ENCODE results near the gene FNDC5.

FNDC5 gene

GRCh38 chr1:32893198-32894018 lies 22.7 kb upstream of the FNDC5 start:
- DNase-seq (ENCODE audit: low read depth), result no peak
- in situ Hi-C loops (cut with HindIII; ENCODE audit: low sequenced_read_pairs), result no loop called here
- peak overlapping the region; percentile 44 for H3K4me3 ChIP-seq (ENCODE audit: low read depth, low read length)
- TF ChIP-seq, protein P1, sequence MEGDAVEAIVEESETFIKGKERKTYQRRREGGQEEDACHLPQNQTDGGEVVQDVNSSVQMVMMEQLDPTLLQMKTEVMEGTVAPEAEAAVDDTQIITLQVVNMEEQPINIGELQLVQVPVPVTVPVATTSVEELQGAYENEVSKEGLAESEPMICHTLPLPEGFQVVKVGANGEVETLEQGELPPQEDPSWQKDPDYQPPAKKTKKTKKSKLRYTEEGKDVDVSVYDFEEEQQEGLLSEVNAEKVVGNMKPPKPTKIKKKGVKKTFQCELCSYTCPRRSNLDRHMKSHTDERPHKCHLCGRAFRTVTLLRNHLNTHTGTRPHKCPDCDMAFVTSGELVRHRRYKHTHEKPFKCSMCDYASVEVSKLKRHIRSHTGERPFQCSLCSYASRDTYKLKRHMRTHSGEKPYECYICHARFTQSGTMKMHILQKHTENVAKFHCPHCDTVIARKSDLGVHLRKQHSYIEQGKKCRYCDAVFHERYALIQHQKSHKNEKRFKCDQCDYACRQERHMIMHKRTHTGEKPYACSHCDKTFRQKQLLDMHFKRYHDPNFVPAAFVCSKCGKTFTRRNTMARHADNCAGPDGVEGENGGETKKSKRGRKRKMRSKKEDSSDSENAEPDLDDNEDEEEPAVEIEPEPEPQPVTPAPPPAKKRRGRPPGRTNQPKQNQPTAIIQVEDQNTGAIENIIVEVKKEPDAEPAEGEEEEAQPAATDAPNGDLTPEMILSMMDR (IDR thresholded peaks at IDR 0.05; ENCODE audit: low read depth, low read length, missing control alignments), result peak; percentile 3

DNA sequence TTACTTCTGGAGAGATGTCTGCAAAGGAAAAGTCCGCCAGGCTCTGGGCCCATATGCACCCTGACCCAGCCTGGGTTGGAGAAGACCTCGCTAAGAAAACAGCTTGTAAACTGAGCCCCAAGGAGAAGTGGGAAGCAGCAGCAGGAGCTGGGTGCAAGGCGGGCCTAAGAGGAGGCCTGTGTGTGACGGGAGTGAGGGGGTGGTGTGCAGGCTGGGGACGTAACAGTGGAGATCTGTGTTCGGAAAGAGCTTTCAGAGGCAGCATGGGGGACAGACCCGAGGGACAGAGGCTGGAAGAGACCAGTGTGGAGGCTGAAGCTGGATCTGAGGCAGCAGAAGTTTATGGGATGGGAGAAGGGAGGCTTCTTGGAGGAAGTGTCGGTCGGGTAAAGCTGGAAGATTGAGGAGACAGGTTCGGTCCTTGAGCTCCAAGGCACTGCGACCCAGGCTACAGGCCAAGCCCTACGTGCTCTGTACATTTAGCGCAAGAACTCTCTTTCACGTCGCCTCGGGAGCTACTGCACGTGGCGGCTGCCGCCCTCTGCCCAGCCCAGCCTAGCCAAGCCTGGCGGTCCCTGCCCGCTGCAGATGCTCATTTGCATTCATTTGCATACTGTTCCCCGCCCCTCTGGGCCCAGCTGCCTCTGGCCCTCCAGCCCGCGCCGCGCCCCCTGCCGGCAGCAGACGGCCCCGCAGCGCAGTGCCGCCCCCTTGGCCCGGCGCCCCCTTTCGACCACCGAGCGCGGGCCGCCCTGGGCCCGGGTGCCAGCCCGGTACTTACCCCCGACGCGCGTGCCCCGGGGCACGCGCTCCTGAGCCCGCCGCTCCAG lies 21.9 kb upstream of the FNDC5 start:
- peak overlapping the region; percentile 44 for H3K4me3 ChIP-seq (ENCODE audit: low read depth, low read length)
- in situ Hi-C loops (cut with HindIII; ENCODE audit: low sequenced_read_pairs), result no loop called here
- no peak for DNase-seq (ENCODE audit: low read depth)
- TF ChIP-seq, protein P1 (IDR thresholded peaks at IDR 0.05; ENCODE audit: low read depth, low read length, missing control alignments), result peak; percentile 21

DNA sequence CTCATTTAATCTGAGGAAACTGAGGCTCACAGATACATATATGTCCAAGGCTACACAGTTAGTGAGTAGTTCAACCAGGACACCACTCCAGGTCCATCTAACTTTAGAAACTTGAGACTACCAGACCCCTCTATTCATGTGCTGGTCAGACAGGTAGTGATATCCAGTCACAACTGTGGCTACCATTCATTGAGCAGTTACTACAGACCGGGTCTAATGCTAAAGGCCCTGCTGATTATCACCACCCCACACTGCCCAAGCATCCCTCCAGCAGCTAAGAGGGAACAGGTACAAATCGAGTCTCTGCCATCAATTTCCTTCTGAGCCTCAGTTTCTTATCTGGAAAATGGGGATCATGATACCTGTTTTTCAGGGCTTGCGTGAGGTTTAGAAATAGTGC lies 20.9 kb upstream of the FNDC5 start:
- no peak for DNase-seq (ENCODE audit: low read depth)
- TF ChIP-seq, protein P1 (IDR thresholded peaks at IDR 0.05; ENCODE audit: low read depth, low read length, missing control alignments), result no peak
- in situ Hi-C loops (cut with HindIII; ENCODE audit: low sequenced_read_pairs), result no loop called here
- no peak overlapping the region for H3K4me3 ChIP-seq (ENCODE audit: low read depth, low read length)

DNA sequence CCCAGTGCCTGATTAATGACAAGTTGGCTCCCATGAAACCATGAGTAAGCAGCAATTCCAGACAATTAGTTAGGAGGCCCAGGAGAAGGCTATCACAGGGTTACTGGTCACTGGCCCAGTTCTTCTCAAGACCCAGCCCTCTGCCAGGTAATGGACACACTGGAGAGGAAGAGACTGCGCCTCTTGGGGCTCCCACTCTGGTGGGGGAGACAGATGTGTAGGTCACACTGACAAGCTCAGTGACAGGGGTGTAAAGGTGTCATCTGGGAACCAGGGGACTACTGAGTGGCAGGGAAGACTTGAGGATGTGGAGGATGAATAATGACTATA lies 20.5 kb upstream of the FNDC5 start:
- TF ChIP-seq, protein P1 (IDR thresholded peaks at IDR 0.05; ENCODE audit: low read depth, low read length, missing control alignments), result no peak

GRCh38 chr1:32890516-32891240 lies 20.0 kb upstream of the FNDC5 start:
- in situ Hi-C loops (cut with HindIII; ENCODE audit: low sequenced_read_pairs), result no loop called here
- TF ChIP-seq, protein P1 (IDR thresholded peaks at IDR 0.05; ENCODE audit: low read depth, low read length, missing control alignments), result no peak
- no peak for DNase-seq (ENCODE audit: low read depth)
- H3K4me3 ChIP-seq (ENCODE audit: low read depth, low read length), result no peak overlapping the region

More for the DNA sequence above, 20.5 kb upstream of the FNDC5 start:
- in situ Hi-C loops (cut with HindIII; ENCODE audit: low sequenced_read_pairs), result no loop called here
- DNase-seq (ENCODE audit: low read depth), result no peak
- no peak overlapping the region for H3K4me3 ChIP-seq (ENCODE audit: low read depth, low read length)

DNA sequence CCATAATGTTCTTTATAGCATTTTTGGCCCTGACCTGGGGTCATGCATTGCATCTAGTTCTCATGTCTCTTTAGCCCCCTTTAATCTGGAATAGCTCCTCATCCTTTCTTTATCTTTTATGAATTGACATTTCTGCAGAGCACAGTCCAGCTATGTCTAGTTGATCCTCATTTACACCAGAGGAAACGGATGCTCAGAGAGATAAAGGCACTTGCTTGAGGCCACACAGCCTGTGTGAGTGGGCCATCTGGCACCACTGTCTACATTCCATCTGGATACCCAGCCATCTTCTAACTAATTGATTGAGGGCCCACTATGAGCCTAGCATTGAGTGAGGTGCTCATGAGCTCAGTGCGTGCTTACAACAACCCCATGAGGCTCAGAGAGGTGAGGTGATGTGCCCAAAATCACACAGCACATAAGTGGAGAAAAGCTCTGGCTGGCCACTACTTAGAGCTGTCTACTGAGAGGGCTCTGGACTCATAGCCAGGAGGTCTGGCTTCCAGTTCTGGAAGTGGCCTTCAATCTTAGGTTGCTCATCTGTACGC lies 19.1 kb upstream of the FNDC5 start:
- TF ChIP-seq, protein P1 (IDR thresholded peaks at IDR 0.05; ENCODE audit: low read depth, low read length, missing control alignments), result no peak
- in situ Hi-C loops (cut with HindIII; ENCODE audit: low sequenced_read_pairs), result no loop called here

More for the DNA sequence above, 19.1 kb upstream of the FNDC5 start:
- no peak for DNase-seq (ENCODE audit: low read depth)
- no peak overlapping the region for H3K4me3 ChIP-seq (ENCODE audit: low read depth, low read length)
